H1 (cell line): ENCODE data around the gene IQGAP1. TPM values are rescaled to one million over a fixed set of nuclear protein-coding genes. Genes with fewer than 3 reads are reported as not detected.

Experiments used
- BCL11A ChIP-seq, 2 experiments: IDR thresholded peaks; one replicate each; pipeline ENCODE4 v1.6.1; 2011; ENCODE audit warnings: low read depth in 2 of 2, low read length in 2 of 2, mild to moderate bottlenecking in 2 of 2
- FOSL1 ChIP-seq: IDR thresholded peaks from 2 replicates; pipeline ENCODE4 v1.6.1; 2011; ENCODE audit warnings: mild to moderate bottlenecking, low read depth, low read length, moderate library complexity; ENCODE audit not compliant: insufficient read depth
- SP2 ChIP-seq: IDR thresholded peaks from 2 replicates; pipeline ENCODE4 v1.6.1; 2012; ENCODE audit warnings: mild to moderate bottlenecking, low read length, inconsistent platforms
- YY1 ChIP-seq: IDR thresholded peaks from 2 replicates; pipeline ENCODE4 v1.6.1; 2011; ENCODE audit warnings: low read depth, mild to moderate bottlenecking, low read length
- ZNF274 ChIP-seq: IDR thresholded peaks from 2 replicates; pipeline ENCODE4 v1.7.0; 2012; ENCODE audit warnings: low read length, borderline replicate concordance; ENCODE audit errors: extremely low read depth
- polyA plus RNA-seq, 7 experiments: library from polyadenylated mRNA; depleted of rRNA in 3 of 7; stranded (reverse) in 5 of 7; unstranded in 2 of 7; fragments of >200 nt in 5 of 7; fragments of 200-250 nt in 2 of 7; gene quantifications; 1 replicate in 5 of 7; 2 replicates in 1 of 7; 4 replicates in 1 of 7; pipeline versions ENCODE4 v1.2.1 to v1.2.3, GENCODE V29; 2011 to 2013; ENCODE audit warnings: missing spikeins in 2 of 7, mixed read lengths in 2 of 7
- total RNA-seq: library from RNA; stranded (reverse); fragmentation: NEBNext Ultra II Directional; extraction: Animal tissue kit (Norgen Biotek cat#: 25700); gene quantifications from 2 replicates; pipeline ENCODE4 v1.2.1, GENCODE V29; 2021
- TF ChIP-seq, protein P1 (sequence below), 3 experiments: IDR thresholded peaks; 1 replicate in 2 of 3; 2 replicates in 1 of 3; pipeline versions ENCODE4 v1.5.1 to v1.6.1; 2011; ENCODE audit warnings: low read length in 3 of 3, mild to moderate bottlenecking in 3 of 3, inconsistent platforms in 2 of 3, low read depth in 1 of 3, moderate library complexity in 1 of 3; ENCODE audit not compliant: insufficient read depth in 1 of 3; ENCODE audit errors: control extremely low read depth in 1 of 3

The IQGAP1 gene
- total and polyA plus RNA-seq, 2 of the 8 experiments (the other 6 are each of a cell fraction or from before 2014, with no cell fraction given) = 56.0 to 138 TPM

DNA sequence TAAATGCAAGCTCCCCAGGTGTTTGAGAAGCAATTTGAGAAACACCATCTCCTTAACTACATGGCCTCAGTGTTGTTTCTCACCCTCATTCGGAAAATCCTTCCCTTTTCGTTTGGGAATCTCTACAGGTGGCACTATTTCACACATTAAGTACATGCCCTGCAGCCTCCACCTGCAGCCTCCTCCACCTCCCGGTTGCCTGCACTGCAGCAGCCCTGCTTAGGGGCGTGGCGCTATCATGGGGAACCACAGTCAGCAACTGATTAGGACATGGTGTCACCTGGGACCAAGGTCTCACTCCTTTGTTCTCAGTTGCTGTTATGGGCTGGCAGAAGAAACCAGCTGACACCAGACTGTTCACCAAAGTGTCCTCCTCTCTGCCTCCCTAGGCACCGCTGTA, 47.7 kb upstream of the IQGAP1 start (continued):
- no peak for TF ChIP-seq SP2
- TF ChIP-seq YY1 = no peak
- no peak for TF ChIP-seq ZNF274
- TF ChIP-seq, protein P1, sequence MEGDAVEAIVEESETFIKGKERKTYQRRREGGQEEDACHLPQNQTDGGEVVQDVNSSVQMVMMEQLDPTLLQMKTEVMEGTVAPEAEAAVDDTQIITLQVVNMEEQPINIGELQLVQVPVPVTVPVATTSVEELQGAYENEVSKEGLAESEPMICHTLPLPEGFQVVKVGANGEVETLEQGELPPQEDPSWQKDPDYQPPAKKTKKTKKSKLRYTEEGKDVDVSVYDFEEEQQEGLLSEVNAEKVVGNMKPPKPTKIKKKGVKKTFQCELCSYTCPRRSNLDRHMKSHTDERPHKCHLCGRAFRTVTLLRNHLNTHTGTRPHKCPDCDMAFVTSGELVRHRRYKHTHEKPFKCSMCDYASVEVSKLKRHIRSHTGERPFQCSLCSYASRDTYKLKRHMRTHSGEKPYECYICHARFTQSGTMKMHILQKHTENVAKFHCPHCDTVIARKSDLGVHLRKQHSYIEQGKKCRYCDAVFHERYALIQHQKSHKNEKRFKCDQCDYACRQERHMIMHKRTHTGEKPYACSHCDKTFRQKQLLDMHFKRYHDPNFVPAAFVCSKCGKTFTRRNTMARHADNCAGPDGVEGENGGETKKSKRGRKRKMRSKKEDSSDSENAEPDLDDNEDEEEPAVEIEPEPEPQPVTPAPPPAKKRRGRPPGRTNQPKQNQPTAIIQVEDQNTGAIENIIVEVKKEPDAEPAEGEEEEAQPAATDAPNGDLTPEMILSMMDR (IDR thresholded peaks at IDR 0.05; ENCODE audit: control extremely low read depth in 1 of 3, insufficient read depth in 1 of 3, low read depth in 1 of 3, low read length in 3 of 3) = peak in 1 of 3 experiments; percentile 21; a peak in 1 of 4 replicates
- TF ChIP-seq FOSL1 = no peak
- no peak for TF ChIP-seq BCL11A (IDR thresholded peaks at IDR 0.05; ENCODE audit: low read depth in 2 of 2, low read length in 2 of 2)
- TF ChIP-seq, all 59 proteins: peak for 2
